Gastrocnemius medialis (tissue), 4 donors: ENCODE measurements around the gene HPCAL1.

Experiments
- CTCF ChIP-seq, 5 experiments: fragments of 450-650 bp in 3 of 5; fragments of 200-600 bp in 2 of 5; sonication (generic) in 2 of 5; IDR thresholded peaks in 4 of 5; conservative IDR thresholded peaks in 1 of 5; 1 replicate in 4 of 5; 2 replicates in 1 of 5; pipeline ENCODE4 v1.5.1; 2016 to 2019; ENCODE audit warnings: antibody characterized with exemption in 5 of 5, mild to moderate bottlenecking in 3 of 5, moderate library complexity in 3 of 5
- POLR2A ChIP-seq, 2 donors: fragments of 450-650 bp; IDR thresholded peaks; one replicate each; pipeline ENCODE4 v1.6.1; 2017; ENCODE audit warnings: antibody characterized with exemption in 2 of 2, mild to moderate bottlenecking in 2 of 2, moderate library complexity in 2 of 2

- TF ChIP-seq CTCF (IDR thresholded peaks at IDR 0.05 in 4 of 5, conservative IDR thresholded peaks at IDR 0.05 in 1 of 5) (no peak), POLR2A (IDR thresholded peaks at IDR 0.05) (no peak)
Measured at GRCh38 chr2:10440736-10441135, 138.0 kb downstream of the HPCAL1 start.
